Endothelial cell of umbilical vein (primary cell): Measurements from ENCODE around the gene GOLGA6L9.
"Not testable (repeated sequence)": the region's sequence is repeated elsewhere in the genome, so short reads cannot be mapped to it uniquely, and the experiment has no call there.

Source experiments
- EZH2 ChIP-seq: IDR thresholded peaks from 2 replicates; pipeline ENCODE4 v1.6.1; 2012; ENCODE audit warnings: borderline replicate concordance, low read depth, mild to moderate bottlenecking, moderate library complexity, low read length, inconsistent platforms; ENCODE audit not compliant: severe bottlenecking
- GATA2 ChIP-seq: IDR thresholded peaks from 2 replicates; pipeline ENCODE4 v1.7.0; 2011; ENCODE audit warnings: low read depth, mild to moderate bottlenecking, moderate library complexity, mixed read lengths, low read length; ENCODE audit not compliant: insufficient read length, insufficient read depth
- MYC ChIP-seq: IDR thresholded peaks from one replicate; pipeline ENCODE4 v1.6.1; 2011; ENCODE audit warnings: mild to moderate bottlenecking, low read depth, low read length
- POLR2A ChIP-seq: IDR thresholded peaks from 2 replicates; pipeline ENCODE4 v1.6.1; 2012; ENCODE audit warnings: low read depth, mild to moderate bottlenecking, control low read depth, low read length
- POLR2AphosphoS5 ChIP-seq: IDR thresholded peaks from 2 replicates; pipeline ENCODE4 v1.6.1; 2012; ENCODE audit warnings: low read depth, mild to moderate bottlenecking, control low read depth, low read length, moderate library complexity; ENCODE audit not compliant: insufficient read depth
- TF ChIP-seq, protein P1 (sequence below), 2 donors: IDR thresholded peaks; 1 replicate in 1 of 2; 2 replicates in 1 of 2; pipeline ENCODE4 v1.5.1; 2011; ENCODE audit warnings: low read length in 2 of 2, mild to moderate bottlenecking in 2 of 2, moderate library complexity in 2 of 2, control low read depth in 1 of 2, inconsistent platforms in 1 of 2, low read depth in 1 of 2; ENCODE audit not compliant: insufficient read depth in 1 of 2; ENCODE audit errors: extremely low read depth in 1 of 2
- TF ChIP-seq, protein P2 (sequence below): IDR thresholded peaks from 2 replicates; pipeline ENCODE4 v1.6.1; 2011; ENCODE audit not compliant: insufficient read depth, insufficient read length

DNA sequence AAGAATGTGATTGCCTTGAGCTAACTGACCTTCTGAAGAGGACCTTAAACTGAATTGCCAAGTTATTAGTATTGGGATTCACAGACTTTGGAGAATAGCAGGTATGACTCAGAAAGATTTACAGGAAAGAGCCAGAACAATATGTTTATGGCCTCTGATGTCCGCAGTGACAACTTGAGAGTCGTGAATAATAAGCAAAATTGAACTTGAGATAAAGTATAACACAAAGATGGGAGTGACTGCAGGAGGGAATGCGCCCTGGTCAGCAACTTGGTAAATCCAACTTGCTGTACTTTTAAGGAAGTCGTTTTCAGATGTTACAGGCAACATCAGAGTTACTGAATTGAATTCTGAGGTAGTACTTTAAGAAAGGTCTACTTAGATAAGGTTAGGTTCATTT lies 19.3 kb upstream of the GOLGA6L9 start:
- TF ChIP-seq, protein P1, sequence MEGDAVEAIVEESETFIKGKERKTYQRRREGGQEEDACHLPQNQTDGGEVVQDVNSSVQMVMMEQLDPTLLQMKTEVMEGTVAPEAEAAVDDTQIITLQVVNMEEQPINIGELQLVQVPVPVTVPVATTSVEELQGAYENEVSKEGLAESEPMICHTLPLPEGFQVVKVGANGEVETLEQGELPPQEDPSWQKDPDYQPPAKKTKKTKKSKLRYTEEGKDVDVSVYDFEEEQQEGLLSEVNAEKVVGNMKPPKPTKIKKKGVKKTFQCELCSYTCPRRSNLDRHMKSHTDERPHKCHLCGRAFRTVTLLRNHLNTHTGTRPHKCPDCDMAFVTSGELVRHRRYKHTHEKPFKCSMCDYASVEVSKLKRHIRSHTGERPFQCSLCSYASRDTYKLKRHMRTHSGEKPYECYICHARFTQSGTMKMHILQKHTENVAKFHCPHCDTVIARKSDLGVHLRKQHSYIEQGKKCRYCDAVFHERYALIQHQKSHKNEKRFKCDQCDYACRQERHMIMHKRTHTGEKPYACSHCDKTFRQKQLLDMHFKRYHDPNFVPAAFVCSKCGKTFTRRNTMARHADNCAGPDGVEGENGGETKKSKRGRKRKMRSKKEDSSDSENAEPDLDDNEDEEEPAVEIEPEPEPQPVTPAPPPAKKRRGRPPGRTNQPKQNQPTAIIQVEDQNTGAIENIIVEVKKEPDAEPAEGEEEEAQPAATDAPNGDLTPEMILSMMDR (IDR thresholded peaks at IDR 0.05; ENCODE audit: extremely low read depth in 1 of 2, insufficient read depth in 1 of 2, low read depth in 1 of 2, low read length in 2 of 2) = not testable (repeated sequence)
- not testable (repeated sequence) for TF ChIP-seq GATA2, EZH2, POLR2AphosphoS5, POLR2A, MYC
- TF ChIP-seq, protein P2, sequence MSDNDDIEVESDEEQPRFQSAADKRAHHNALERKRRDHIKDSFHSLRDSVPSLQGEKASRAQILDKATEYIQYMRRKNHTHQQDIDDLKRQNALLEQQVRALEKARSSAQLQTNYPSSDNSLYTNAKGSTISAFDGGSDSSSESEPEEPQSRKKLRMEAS = not testable (repeated sequence)
